Thymus (tissue), 14 donors: Measurements from ENCODE around the gene SCAF11. TPM values are rescaled to one million over a fixed set of nuclear protein-coding genes. Genes with fewer than 3 reads are reported as not detected.
"Not testable (repeated sequence)": the region's sequence is repeated elsewhere in the genome, so short reads cannot be mapped to it uniquely, and the experiment has no call there.

Experiments
- DNase-seq, 9 donors: peaks; one replicate each; pipeline ENCODE4 v3.0.0-alpha.2; 2013; ENCODE audit warnings: low spot score in 9 of 9, low read depth in 6 of 9, missing footprints in 1 of 9
- H3K27ac ChIP-seq, 2 donors: one replicate each; pipeline ENCODE4 v1.5.1; 2013; ENCODE audit warnings: control low read depth in 1 of 2, low read depth in 1 of 2, low read length in 1 of 2, mild to moderate bottlenecking in 1 of 2, moderate library complexity in 1 of 2
- H3K27me3 ChIP-seq, 2 donors: one replicate each; pipeline ENCODE4 v1.5.1; 2013; ENCODE audit warnings: low read length in 1 of 2; ENCODE audit not compliant: control insufficient read depth in 2 of 2, insufficient read depth in 1 of 2
- H3K36me3 ChIP-seq, 2 donors: one replicate each; pipeline ENCODE4 v1.5.1; 2013; ENCODE audit warnings: low read length in 1 of 2, mild to moderate bottlenecking in 1 of 2, moderate library complexity in 1 of 2; ENCODE audit not compliant: control insufficient read depth in 2 of 2, insufficient read depth in 2 of 2
- H3K4me1 ChIP-seq, 2 donors: one replicate each; pipeline ENCODE4 v1.5.1; 2013; ENCODE audit warnings: low read length in 2 of 2; ENCODE audit not compliant: control insufficient read depth in 2 of 2, insufficient read depth in 2 of 2
- H3K4me3 ChIP-seq, 2 donors: one replicate each; pipeline ENCODE4 v1.5.1; 2013; ENCODE audit warnings: low read length in 2 of 2, control low read depth in 1 of 2, mild to moderate bottlenecking in 1 of 2
- H3K9me3 ChIP-seq, 2 donors: one replicate each; pipeline ENCODE4 v1.5.1; 2013; ENCODE audit warnings: low read length in 1 of 2, mild to moderate bottlenecking in 1 of 2; ENCODE audit not compliant: control insufficient read depth in 2 of 2, insufficient read depth in 1 of 2
- WGBS: extraction: QIAGEN DNeasy Blood & Tissue Kit; methylation state at CpG from one replicate; pipeline ENCODE4 v1.1.7; 2013; 5-methylcytosine and 5-hydroxymethylcytosine counted together
- long read RNA-seq, 10 donors: transcript quantifications; one replicate each; lab custom pipeline, GENCODE V29; 2026
- polyA plus RNA-seq: library from polyadenylated mRNA; stranded (reverse); fragments of 200-250 nt; gene quantifications from one replicate; pipeline ENCODE4 v1.2.3, GENCODE V29; 2013
- total RNA-seq: library from RNA; stranded (reverse); fragments of 120-200 nt; gene quantifications from one replicate; pipeline ENCODE4 v1.2.4, GENCODE V29; 2013
- donor health status: healthy.

SCAF11 gene, protein sequence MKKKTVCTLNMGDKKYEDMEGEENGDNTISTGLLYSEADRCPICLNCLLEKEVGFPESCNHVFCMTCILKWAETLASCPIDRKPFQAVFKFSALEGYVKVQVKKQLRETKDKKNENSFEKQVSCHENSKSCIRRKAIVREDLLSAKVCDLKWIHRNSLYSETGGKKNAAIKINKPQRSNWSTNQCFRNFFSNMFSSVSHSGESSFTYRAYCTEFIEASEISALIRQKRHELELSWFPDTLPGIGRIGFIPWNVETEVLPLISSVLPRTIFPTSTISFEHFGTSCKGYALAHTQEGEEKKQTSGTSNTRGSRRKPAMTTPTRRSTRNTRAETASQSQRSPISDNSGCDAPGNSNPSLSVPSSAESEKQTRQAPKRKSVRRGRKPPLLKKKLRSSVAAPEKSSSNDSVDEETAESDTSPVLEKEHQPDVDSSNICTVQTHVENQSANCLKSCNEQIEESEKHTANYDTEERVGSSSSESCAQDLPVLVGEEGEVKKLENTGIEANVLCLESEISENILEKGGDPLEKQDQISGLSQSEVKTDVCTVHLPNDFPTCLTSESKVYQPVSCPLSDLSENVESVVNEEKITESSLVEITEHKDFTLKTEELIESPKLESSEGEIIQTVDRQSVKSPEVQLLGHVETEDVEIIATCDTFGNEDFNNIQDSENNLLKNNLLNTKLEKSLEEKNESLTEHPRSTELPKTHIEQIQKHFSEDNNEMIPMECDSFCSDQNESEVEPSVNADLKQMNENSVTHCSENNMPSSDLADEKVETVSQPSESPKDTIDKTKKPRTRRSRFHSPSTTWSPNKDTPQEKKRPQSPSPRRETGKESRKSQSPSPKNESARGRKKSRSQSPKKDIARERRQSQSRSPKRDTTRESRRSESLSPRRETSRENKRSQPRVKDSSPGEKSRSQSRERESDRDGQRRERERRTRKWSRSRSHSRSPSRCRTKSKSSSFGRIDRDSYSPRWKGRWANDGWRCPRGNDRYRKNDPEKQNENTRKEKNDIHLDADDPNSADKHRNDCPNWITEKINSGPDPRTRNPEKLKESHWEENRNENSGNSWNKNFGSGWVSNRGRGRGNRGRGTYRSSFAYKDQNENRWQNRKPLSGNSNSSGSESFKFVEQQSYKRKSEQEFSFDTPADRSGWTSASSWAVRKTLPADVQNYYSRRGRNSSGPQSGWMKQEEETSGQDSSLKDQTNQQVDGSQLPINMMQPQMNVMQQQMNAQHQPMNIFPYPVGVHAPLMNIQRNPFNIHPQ (N-terminal part only)
- total RNA-seq (89.4 TPM), polyA plus RNA-seq (42.9 TPM)
- long read RNA-seq, donor 1, partial matches to known transcripts = 0 of 2 reads
- long read RNA-seq, donor 1, other reads (novel, unspliced or antisense) = 0 of 2 reads
- long read RNA-seq, donor 2 = 0 reads
- long read RNA-seq, donor 3, full-length matches to known transcripts = 27 of 36 reads
- long read RNA-seq, donor 3, partial matches to known transcripts = 9 of 36 reads
- long read RNA-seq, donor 3, other reads (novel, unspliced or antisense) = 0 of 36 reads
- long read RNA-seq, donor 4, full-length matches to known transcripts = 10 of 10 reads
- long read RNA-seq, donor 4, partial matches to known transcripts = 0 of 10 reads
- long read RNA-seq, donor 4, other reads (novel, unspliced or antisense) = 0 of 10 reads
- long read RNA-seq, donor 5, full-length matches to known transcripts = 11 of 75 reads
- long read RNA-seq, donor 5, partial matches to known transcripts = 64 of 75 reads
- long read RNA-seq, donor 5, other reads (novel, unspliced or antisense) = 0 of 75 reads
- long read RNA-seq, donor 6, full-length matches to known transcripts = 10 of 18 reads
- long read RNA-seq, donor 6, partial matches to known transcripts = 8 of 18 reads
- long read RNA-seq, donor 6, other reads (novel, unspliced or antisense) = 0 of 18 reads
- long read RNA-seq, donor 7, full-length matches to known transcripts = 17 of 30 reads
- long read RNA-seq, donor 7, partial matches to known transcripts = 13 of 30 reads
- long read RNA-seq, donor 7, other reads (novel, unspliced or antisense) = 0 of 30 reads
- long read RNA-seq, donor 8, full-length matches to known transcripts = 8 of 8 reads
- long read RNA-seq, donor 8, partial matches to known transcripts = 0 of 8 reads
- long read RNA-seq, donor 8, other reads (novel, unspliced or antisense) = 0 of 8 reads
- long read RNA-seq, donor 9, full-length matches to known transcripts = 14 of 14 reads
- long read RNA-seq, donor 9, partial matches to known transcripts = 0 of 14 reads
- long read RNA-seq, donor 9, other reads (novel, unspliced or antisense) = 0 of 14 reads
- long read RNA-seq, donor 10, full-length matches to known transcripts = 12 of 20 reads
- long read RNA-seq, donor 10, partial matches to known transcripts = 8 of 20 reads
- long read RNA-seq, donor 10, other reads (novel, unspliced or antisense) = 0 of 20 reads

DNA sequence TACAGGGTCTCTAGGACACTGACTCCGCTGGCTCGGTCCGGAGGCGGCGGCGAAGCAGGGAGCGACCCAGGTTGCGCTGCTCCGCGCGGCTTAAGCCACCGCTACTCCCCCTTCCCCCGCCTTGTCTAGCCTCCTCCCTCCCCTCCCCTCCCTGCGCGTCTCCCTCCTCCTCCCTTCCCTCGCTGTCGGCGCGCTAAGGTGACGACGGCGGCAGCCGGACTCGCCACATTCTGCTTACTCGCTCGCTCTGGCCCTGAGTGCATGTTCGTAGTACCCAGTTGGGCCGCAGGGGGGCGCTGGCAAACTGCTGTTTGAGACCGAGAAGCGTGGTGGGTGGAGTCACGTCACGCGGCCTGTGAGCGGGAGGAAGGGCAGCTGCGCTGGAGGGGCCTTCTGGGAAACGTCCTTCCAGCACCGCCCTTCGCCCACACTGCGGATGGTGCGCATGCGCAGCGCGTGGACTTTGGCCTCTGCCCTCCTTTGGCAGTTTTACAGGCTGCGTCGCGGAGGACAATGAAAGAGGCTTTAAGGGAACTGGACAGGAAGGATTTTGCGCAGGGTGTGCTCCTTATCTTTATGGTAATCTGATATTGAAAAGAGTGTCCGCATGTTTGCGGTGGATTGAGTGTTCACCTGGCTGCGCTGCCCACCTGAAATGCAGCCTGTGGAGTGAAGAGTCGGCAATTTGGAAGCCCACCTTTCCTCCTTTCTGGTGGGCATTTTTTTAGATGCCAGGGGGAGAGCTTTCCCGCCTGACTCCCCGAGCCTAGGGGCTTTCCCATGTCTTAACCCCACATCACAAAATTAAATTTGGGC is at the start of gene SCAF11:
SCAF11 (minus strand) TSS at position 107 of the 816 bp plus-strand sequence. CDS start 26,407 bp downstream, outside the sequence.
- Histone ChIP-seq H3K27ac (peak within 1 kb of the TSS; percentile 98 to 99), H3K36me3 (peaks cover 0 to 6% of the 10 kb centered on the region in 2 donors), H3K9me3 (no peaks in the 10 kb centered on the region), H3K4me1 (peaks cover 11 to 12% of the 10 kb centered on the region in 2 donors), H3K4me3 (peak within 1 kb of the TSS; percentile 90 to 96), H3K27me3 (no peaks in the 10 kb centered on the region)
- WGBS = under 1% methylated on average over 54 of the region's 54 CpGs
- DNase-seq = peak; percentile 99 to 100 (median 100)

- H3K27ac ChIP-seq, H3K4me1 ChIP-seq, H3K9me3 ChIP-seq, H3K27me3 ChIP-seq, DNase-seq, H3K4me3 ChIP-seq, H3K36me3 ChIP-seq: not testable (repeated sequence)
- 56% methylated on average over 4 of the region's 4 CpGs for WGBS
Measured at GRCh38 chr12:46037066-46037465, 46.7 kb upstream of the SCAF11 start.

DNA sequence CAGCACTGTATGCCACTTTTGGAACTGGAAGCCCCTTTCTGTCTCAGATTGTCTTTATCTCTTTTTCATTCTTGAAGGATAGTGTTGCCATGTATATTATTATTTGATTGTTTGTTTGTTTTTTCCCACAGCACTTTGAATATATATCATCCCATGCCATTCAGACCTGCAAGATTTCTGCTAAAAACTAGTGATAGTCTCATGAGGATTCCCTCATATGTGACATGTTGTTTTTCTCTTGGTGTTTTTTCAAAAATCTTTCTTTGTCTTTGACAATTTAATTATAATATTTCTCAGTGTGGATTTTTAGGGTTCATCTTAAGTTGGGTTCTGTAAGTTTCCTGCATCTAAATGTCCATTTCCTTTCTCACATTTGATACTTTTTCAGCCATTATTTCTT is 36.8 kb upstream of the SCAF11 start:
- no peak overlapping the region for H3K27ac ChIP-seq
- peaks cover 2 to 12% of the 10 kb centered on the region in 2 donors for H3K9me3 ChIP-seq
- H3K36me3 ChIP-seq = no peaks in the 10 kb centered on the region
- no peaks in the 10 kb centered on the region for H3K4me1 ChIP-seq
- H3K4me3 ChIP-seq = no peak overlapping the region
- no peaks in the 10 kb centered on the region for H3K27me3 ChIP-seq
- DNase-seq = no peak

DNA sequence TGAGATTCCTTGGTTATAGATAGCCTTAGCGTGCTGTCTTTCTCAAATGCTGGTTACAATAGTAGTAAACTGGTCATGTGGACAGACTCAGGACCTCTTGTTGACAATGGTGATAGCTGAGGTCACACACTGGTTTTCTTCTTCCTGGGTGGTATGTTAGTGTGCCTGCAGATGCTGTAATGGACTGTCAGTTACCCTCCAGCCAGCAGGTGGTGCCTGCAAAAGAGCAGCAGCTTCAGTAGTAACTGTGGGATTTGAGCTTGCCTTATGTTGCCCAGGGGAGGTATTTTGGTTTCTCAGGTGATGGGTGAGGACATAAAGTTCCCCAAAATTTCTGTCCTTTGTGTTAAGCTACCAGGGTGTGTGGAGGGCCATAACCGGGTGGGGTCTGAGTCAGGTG is 33.7 kb upstream of the SCAF11 start:
- H3K9me3 ChIP-seq = peaks cover 2 to 12% of the 10 kb centered on the region in 2 donors
- WGBS = 95% methylated on average over 2 of the region's 2 CpGs
- no peak overlapping the region for H3K4me3 ChIP-seq
- no peak overlapping the region for H3K27ac ChIP-seq
- no peaks in the 10 kb centered on the region for H3K27me3 ChIP-seq
- H3K36me3 ChIP-seq = no peaks in the 10 kb centered on the region
- DNase-seq = no peak
- no peaks in the 10 kb centered on the region for H3K4me1 ChIP-seq

GRCh38 chr12:46020768-46021167 is 30.4 kb upstream of the SCAF11 start:
- Histone ChIP-seq H3K27ac (no peak overlapping the region), H3K4me1 (no peaks in the 10 kb centered on the region), H3K4me3 (no peak overlapping the region), H3K27me3 (no peaks in the 10 kb centered on the region), H3K36me3 (no peaks in the 10 kb centered on the region), H3K9me3 (peaks cover 0 to 11% of the 10 kb centered on the region in 2 donors)
- DNase-seq = no peak

DNA sequence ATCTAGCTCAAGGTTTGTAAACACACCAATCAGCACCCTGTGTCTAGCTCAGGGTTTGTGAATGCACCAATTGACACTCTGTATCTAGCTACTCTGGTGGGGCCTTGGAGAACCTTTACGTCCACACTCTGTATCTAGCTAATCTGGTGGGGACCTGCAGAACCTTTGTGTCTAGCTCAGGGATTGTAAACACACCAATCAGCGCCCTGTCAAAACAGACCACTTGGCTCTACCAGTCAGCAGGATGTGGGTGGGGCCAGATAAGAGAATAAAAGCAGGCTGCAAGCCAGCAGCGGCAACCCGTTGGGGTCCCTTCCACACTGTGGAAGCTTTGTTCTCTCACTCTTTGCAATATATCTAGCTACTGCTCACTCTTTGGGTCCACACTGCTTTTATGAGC is 28.3 kb upstream of the SCAF11 start:
- WGBS = 94% methylated on average over 4 of the region's 4 CpGs
- H3K36me3 ChIP-seq, H3K27ac ChIP-seq, H3K4me1 ChIP-seq, H3K4me3 ChIP-seq, DNase-seq, H3K27me3 ChIP-seq, H3K9me3 ChIP-seq: not testable (repeated sequence)

DNA sequence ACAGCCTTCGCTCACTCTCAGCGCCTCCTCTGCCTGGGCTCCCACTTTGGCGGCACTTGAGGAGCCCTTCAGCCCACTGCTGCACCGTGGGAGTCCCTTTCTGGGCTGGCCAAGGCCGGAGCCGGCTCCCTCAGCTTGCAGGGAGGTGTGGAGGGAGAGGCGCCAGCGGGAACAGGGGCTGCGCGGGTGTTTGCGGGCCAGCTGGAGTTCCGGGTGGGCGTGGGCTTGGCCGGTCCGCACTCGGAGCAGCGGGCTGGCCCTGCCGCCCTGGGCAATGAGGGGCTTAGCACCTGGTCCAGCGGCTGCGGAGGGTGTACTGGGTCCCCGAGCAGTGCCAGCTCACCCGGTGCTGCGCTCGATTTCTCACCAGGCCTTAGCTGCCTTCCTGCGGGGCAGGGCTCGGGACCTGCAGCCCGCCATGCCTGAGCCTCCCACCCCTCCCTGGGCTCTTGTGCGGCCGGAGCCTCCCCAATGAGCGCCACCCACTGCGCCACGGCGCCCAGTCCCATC is 27.5 kb upstream of the SCAF11 start:
- not testable (repeated sequence) for H3K9me3 ChIP-seq, H3K4me1 ChIP-seq, H3K27me3 ChIP-seq, DNase-seq, H3K36me3 ChIP-seq, H3K27ac ChIP-seq, H3K4me3 ChIP-seq
- WGBS = 96% methylated on average over 33 of the region's 33 CpGs
